ENCODE data around the gene PPP1R7. TPM values are rescaled to one million over a fixed set of nuclear protein-coding genes. Genes with fewer than 3 reads are reported as not detected.

The PPP1R7 gene
- polyA plus RNA-seq, 1 experiment = 99.0 TPM

GRCh38 chr2:241187918-241188234, 37.6 kb downstream of the PPP1R7 start:
- H3K9me3 ChIP-seq (ENCODE audit: control insufficient read depth, insufficient read depth, low read length) = no peaks in the 10 kb centered on the region; the same call in 1 of the 2 replicates
- H3K27ac ChIP-seq (ENCODE audit: low read depth, low read length) = no peak overlapping the region
- TF ChIP-seq CTCF (IDR thresholded peaks at IDR 0.05; ENCODE audit: low read depth, low read length) = no peak
- CTCF ChIA-PET = no interaction called here
- no peak for DNase-seq (ENCODE audit: low read depth, low spot score)
- H3K4me3 ChIP-seq (ENCODE audit: low read depth, low read length) = no peak overlapping the region
- POLR2A ChIA-PET = no interaction called here
- peaks cover 8% of the 10 kb centered on the region for H3K27me3 ChIP-seq (ENCODE audit: control insufficient read depth, insufficient read depth, low read length)

- Histone ChIP-seq H3K9me3 (ENCODE audit: control insufficient read depth, insufficient read depth, low read length) (no peaks in the 10 kb centered on the region; the same call in 1 of the 2 replicates), H3K27ac (ENCODE audit: low read depth, low read length) (no peak within 1 kb of the TSS), H3K4me3 (ENCODE audit: low read depth, low read length) (no peak within 1 kb of the TSS), H3K27me3 (ENCODE audit: control insufficient read depth, insufficient read depth, low read length) (peaks cover 8% of the 10 kb centered on the region)
- CTCF ChIA-PET = interaction anchor here (0.6 kb wide), 1 partner anchor 884 kb away, joined by 3 read pairs; no protein-coding TSS in a partner anchor
- no peak for TF ChIP-seq CTCF (IDR thresholded peaks at IDR 0.05; ENCODE audit: low read depth, low read length)
- POLR2A ChIA-PET = no interaction called here
- DNase-seq (ENCODE audit: low read depth, low spot score) = no peak
Observed at GRCh38 chr2:241188361-241189092, 38.3 kb downstream of the PPP1R7 start, which contains the start of gene ANO7. ANO7 (plus strand) TSS chr2:241188677; CDS start chr2:241190064, 1,387 bp downstream.

- no peak overlapping the region for H3K27ac ChIP-seq (ENCODE audit: low read depth, low read length)
- H3K27me3 ChIP-seq (ENCODE audit: control insufficient read depth, insufficient read depth, low read length) = peaks cover 8% of the 10 kb centered on the region
- TF ChIP-seq CTCF (IDR thresholded peaks at IDR 0.05; ENCODE audit: low read depth, low read length) = no peak
- H3K4me3 ChIP-seq (ENCODE audit: low read depth, low read length) = no peak overlapping the region
- no peak for DNase-seq (ENCODE audit: low read depth, low spot score)
- POLR2A ChIA-PET = no interaction called here
- no peaks in the 10 kb centered on the region; the same call in 1 of the 2 replicates for H3K9me3 ChIP-seq (ENCODE audit: control insufficient read depth, insufficient read depth, low read length)
- CTCF ChIA-PET = interaction anchor here (0.6 kb wide), 1 partner anchor 884 kb away, joined by 3 read pairs; no protein-coding TSS in a partner anchor
Observed at GRCh38 chr2:241189093-241189855, 39.0 kb downstream of the PPP1R7 start.

- Histone ChIP-seq H3K4me3 (ENCODE audit: low read depth, low read length) (no peak overlapping the region), H3K9me3 (ENCODE audit: control insufficient read depth, insufficient read depth, low read length) (no peaks in the 10 kb centered on the region; the same call in 1 of the 2 replicates), H3K27ac (ENCODE audit: low read depth, low read length) (no peak overlapping the region), H3K27me3 (ENCODE audit: control insufficient read depth, insufficient read depth, low read length) (peaks cover 8% of the 10 kb centered on the region)
- ChIA-PET POLR2A (no interaction called here), CTCF (no interaction called here)
- no peak for TF ChIP-seq CTCF (IDR thresholded peaks at IDR 0.05; ENCODE audit: low read depth, low read length)
- no peak for DNase-seq (ENCODE audit: low read depth, low spot score)
Observed at GRCh38 chr2:241189856-241190201, 39.6 kb downstream of the PPP1R7 start.
